K562 (cell line): ENCODE data around the gene BRD3. TPM values are rescaled to one million over a fixed set of nuclear protein-coding genes. Genes with fewer than 3 reads are reported as not detected.

Experiments used
- C11orf30 ChIP-seq: fragments of 450-650 bp; IDR thresholded peaks from 2 replicates; pipeline ENCODE4 v1.6.1; 2016; ENCODE audit warnings: low read depth, mild to moderate bottlenecking
- CREB3L1 ChIP-seq: fragments of 450-650 bp; IDR thresholded peaks from 2 replicates; pipeline ENCODE4 v1.6.1; 2014; ENCODE audit warnings: low read depth, mild to moderate bottlenecking, moderate library complexity, borderline replicate concordance
- DEAF1 ChIP-seq: fragments of 450-650 bp; formaldehyde crosslinking; IDR thresholded peaks from 2 replicates; pipeline ENCODE4 v1.4.0; 2020; ENCODE audit warnings: mild to moderate bottlenecking, moderate library complexity
- DNMT1 ChIP-seq: fragments of 450-650 bp; IDR thresholded peaks from 2 replicates; pipeline ENCODE4 v1.6.1; 2016; ENCODE audit warnings: antibody characterized with exemption, mild to moderate bottlenecking
- ETV1 ChIP-seq: fragments of 450-650 bp; conservative IDR thresholded peaks from 2 replicates; pipeline ENCODE4 v1.6.1; 2016; ENCODE audit warnings: missing genetic modification characterization, control low read depth, low read depth, missing compliant biosample characterization
- HDAC3 ChIP-seq: fragments of 450-650 bp; IDR thresholded peaks from 2 replicates; pipeline ENCODE4 v1.6.1; 2018; ENCODE audit warnings: borderline replicate concordance, mild to moderate bottlenecking, moderate library complexity; ENCODE audit not compliant: partially characterized antibody
- MIER1 ChIP-seq: fragments of 450-650 bp; IDR thresholded peaks from 2 replicates; pipeline ENCODE4 v1.6.1; 2016; ENCODE audit warnings: antibody characterized with exemption, mild to moderate bottlenecking, low read depth
- NELFE ChIP-seq: IDR thresholded peaks from 2 replicates; pipeline ENCODE4 v1.6.1; 2011; ENCODE audit warnings: mild to moderate bottlenecking; ENCODE audit not compliant: insufficient read depth, insufficient read length
- NR2C2 ChIP-seq, 2 experiments: fragments of 200-800 bp in 1 of 2; sonication (Bioruptor generic) in 1 of 2; sonication (generic) in 1 of 2; formaldehyde crosslinking in 1 of 2; IDR thresholded peaks; 2 replicates each; pipeline versions ENCODE4 v1.6.1 to v1.8.0; 2016 to 2022; ENCODE audit warnings: mild to moderate bottlenecking in 1 of 2, missing compliant biosample characterization in 1 of 2, missing genetic modification characterization in 1 of 2, missing genetic modification reagents in 1 of 2
- PCBP1 ChIP-seq: fragments of 200-400 bp; formaldehyde crosslinking; IDR thresholded peaks from 2 replicates; pipeline ENCODE4 v1.6.1; 2018; ENCODE audit warnings: mild to moderate bottlenecking, low read depth, low read length; ENCODE audit not compliant: poor library complexity, severe bottlenecking
- PHB2 ChIP-seq: fragments of 450-650 bp; IDR thresholded peaks from 2 replicates; pipeline ENCODE4 v1.6.1; 2017; ENCODE audit warnings: low read depth
- POU5F1 ChIP-seq: fragments of 150-350 bp; IDR thresholded peaks from 2 replicates; pipeline ENCODE4 v1.6.1; 2014; ENCODE audit warnings: borderline replicate concordance, low read length, low read depth, mild to moderate bottlenecking; ENCODE audit not compliant: partially characterized antibody
- PTBP1 ChIP-seq: fragments of 200-400 bp; formaldehyde crosslinking; IDR thresholded peaks from 2 replicates; pipeline ENCODE4 v1.6.1; 2017; ENCODE audit warnings: low read depth, low read length
- SMAD4 ChIP-seq: fragments of 250-450 bp; sonication (Bioruptor Pico); conservative IDR thresholded peaks from 2 replicates; pipeline ENCODE4 v1.8.0; 2021; ENCODE audit warnings: inconsistent platforms, mild to moderate bottlenecking, moderate library complexity
- U2AF2 ChIP-seq: fragments of 200-400 bp; formaldehyde crosslinking; optimal IDR thresholded peaks from 2 replicates; pipeline ENCODE3; 2017; ENCODE audit warnings: low read depth, mild to moderate bottlenecking, low read length
- USF1 ChIP-seq: sonication (generic); formaldehyde crosslinking; IDR thresholded peaks from 2 replicates; pipeline ENCODE4 v1.9.0; 2022; ENCODE audit warnings: mild to moderate bottlenecking, missing genetic modification reagents
- YBX1 ChIP-seq: fragments of 450-650 bp; IDR thresholded peaks from 2 replicates; pipeline ENCODE4 v1.7.1; 2016; ENCODE audit warnings: mild to moderate bottlenecking
- ZFX ChIP-seq: sonication (generic); formaldehyde crosslinking; IDR thresholded peaks from 2 replicates; pipeline ENCODE4 v1.8.0; 2022; ENCODE audit warnings: mild to moderate bottlenecking, missing genetic modification reagents, moderate library complexity
- ZNF24 ChIP-seq: fragments of 450-650 bp; IDR thresholded peaks from 2 replicates; pipeline ENCODE4 v1.6.1; 2016
- ZNF592 ChIP-seq: fragments of 450-650 bp; IDR thresholded peaks from 2 replicates; pipeline ENCODE4 v1.6.1; 2017; ENCODE audit warnings: antibody characterized with exemption, mild to moderate bottlenecking
- polyA plus RNA-seq, 8 experiments: library from polyadenylated mRNA; depleted of rRNA in 4 of 8; stranded (reverse) in 5 of 8; unstranded in 3 of 8; fragments of >200 nt; fragmentation: Nextera tagmentation in 2 of 8; fragmentation: Illumina TruSeq in 1 of 8; extraction: Ambion mirVana in 2 of 8; extraction: Trizol in 1 of 8; gene quantifications; 2 replicates each; pipeline versions ENCODE4 v1.2.1 to v1.2.3, GENCODE V29; 2011 to 2014; ENCODE audit warnings: inconsistent platforms in 1 of 8, missing spikeins in 1 of 8
- total RNA-seq, 7 experiments: library from RNA; depleted of rRNA in 6 of 7; stranded (reverse); fragments of >200 nt in 6 of 7; fragmentation: Illumina TruSeq in 2 of 7; extraction: Trizol in 2 of 7; gene quantifications; 2 replicates each; pipeline versions ENCODE4 v1.2.1 to v1.2.3, GENCODE V29; 2011 to 2021; ENCODE audit warnings: low replicate concordance in 1 of 7

Gene BRD3
- total and polyA plus RNA-seq, 9 of the 15 experiments (the other 6 are each of a cell fraction or from before 2014, with no cell fraction given) = 0.82 to 37.1 (median 4.2) TPM

- TF ChIP-seq POU5F1 = no peak
- no peak for TF ChIP-seq NELFE
- TF ChIP-seq PTBP1 = no peak
- no peak for TF ChIP-seq ZFX (CRISPR knock-in tag)
- TF ChIP-seq HDAC3 = no peak
- no peak for TF ChIP-seq ZNF24
- TF ChIP-seq MIER1 = 0 out of 2 replicates have a peak, but pooled peaks have one; percentile 24
- TF ChIP-seq ZNF592 = no peak
- TF ChIP-seq PHB2 = 0 out of 2 replicates have a peak, but pooled peaks have one; percentile 19
- TF ChIP-seq PCBP1 = no peak
- no peak for TF ChIP-seq DNMT1
- TF ChIP-seq U2AF2 = no peak
- 0 out of 2 replicates have a peak, but pooled peaks have one; percentile 14 for TF ChIP-seq SMAD4 (CRISPR knock-in tag)
- no peak for TF ChIP-seq NR2C2 (CRISPR knock-in tag; IDR thresholded peaks at IDR 0.05)
- no peak for TF ChIP-seq NR2C2 (tag; IDR thresholded peaks at IDR 0.05)
- TF ChIP-seq ETV1 (tag) = no peak
- no peak for TF ChIP-seq YBX1
- TF ChIP-seq CREB3L1 = no peak
- TF ChIP-seq DEAF1 = no peak
- TF ChIP-seq C11orf30 = no peak; the same call in 1 of the 2 replicates
- no peak for TF ChIP-seq USF1
Measured at GRCh38 chr9:134024828-134025605, 42.8 kb downstream of the BRD3 start, which contains the start of gene BRD3OS (continued).
